Measurements from ENCODE around the gene ITLN2.
"Not testable (repeated sequence)": the region's sequence is repeated elsewhere in the genome, so short reads cannot be mapped to it uniquely, and the experiment has no call there.

Gene ITLN2

GRCh38 chr1:160954158-160955104 lies at the start of gene ITLN2:
TSS of gene ITLN2 (minus strand) at chr1:160954809. CDS start at chr1:160954741, 68 bp downstream.
- no peaks in the 10 kb centered on the region for H3K36me3 ChIP-seq (ENCODE audit: control insufficient read depth, insufficient read depth, low read length)
- no peak within 1 kb of the TSS for H3K4me3 ChIP-seq (ENCODE audit: low read length)
- no peaks in the 10 kb centered on the region for H3K4me1 ChIP-seq (ENCODE audit: control insufficient read depth, insufficient read depth, low read length)
- no peak within 1 kb of the TSS for H3K9ac ChIP-seq (ENCODE audit: low read length)
- H3K27ac ChIP-seq (ENCODE audit: low read depth, low read length), result no peak within 1 kb of the TSS
- no peaks in the 10 kb centered on the region for H3K27me3 ChIP-seq (ENCODE audit: control insufficient read depth, insufficient read depth, low read length)

- Histone ChIP-seq H3K27ac (ENCODE audit: low read depth, low read length) (no peak overlapping the region), H3K36me3 (ENCODE audit: control insufficient read depth, insufficient read depth, low read length) (peaks cover 19% of the 10 kb centered on the region)
These were observed 46.9 kb upstream of the ITLN2 start for GRCh38 chr1:161001525-161001924.

GRCh38 chr1:161000736-161001480 lies 46.3 kb upstream of the ITLN2 start:
- H3K27ac ChIP-seq (ENCODE audit: low read depth, low read length), result no peak overlapping the region
- H3K9ac ChIP-seq (ENCODE audit: low read length), result no peak overlapping the region
- no peaks in the 10 kb centered on the region for H3K27me3 ChIP-seq (ENCODE audit: control insufficient read depth, insufficient read depth, low read length)
- H3K4me1 ChIP-seq (ENCODE audit: control insufficient read depth, insufficient read depth, low read length), result no peaks in the 10 kb centered on the region
- H3K4me3 ChIP-seq (ENCODE audit: low read length), result no peak overlapping the region
- peaks cover 19% of the 10 kb centered on the region for H3K36me3 ChIP-seq (ENCODE audit: control insufficient read depth, insufficient read depth, low read length)

More at GRCh38 chr1:161001525-161001924, 46.9 kb upstream of the ITLN2 start:
- no peaks in the 10 kb centered on the region for H3K27me3 ChIP-seq (ENCODE audit: control insufficient read depth, insufficient read depth, low read length)
- no peaks in the 10 kb centered on the region for H3K4me1 ChIP-seq (ENCODE audit: control insufficient read depth, insufficient read depth, low read length)
- no peak overlapping the region for H3K9ac ChIP-seq (ENCODE audit: low read length)
- no peak overlapping the region for H3K4me3 ChIP-seq (ENCODE audit: low read length)

GRCh38 chr1:160999376-160999775 lies 44.8 kb upstream of the ITLN2 start:
- Histone ChIP-seq H3K36me3 (ENCODE audit: control insufficient read depth, insufficient read depth, low read length) (peaks cover 19% of the 10 kb centered on the region), H3K27ac (ENCODE audit: low read depth, low read length) (no peak overlapping the region), H3K9ac (ENCODE audit: low read length) (no peak overlapping the region), H3K4me1 (ENCODE audit: control insufficient read depth, insufficient read depth, low read length) (no peaks in the 10 kb centered on the region), H3K27me3 (ENCODE audit: control insufficient read depth, insufficient read depth, low read length) (no peaks in the 10 kb centered on the region), H3K4me3 (ENCODE audit: low read length) (no peak overlapping the region)

- no peaks in the 10 kb centered on the region for H3K27me3 ChIP-seq (ENCODE audit: control insufficient read depth, insufficient read depth, low read length)
- no peak overlapping the region for H3K4me3 ChIP-seq (ENCODE audit: low read length)
- H3K4me1 ChIP-seq (ENCODE audit: control insufficient read depth, insufficient read depth, low read length), result no peaks in the 10 kb centered on the region
- H3K36me3 ChIP-seq (ENCODE audit: control insufficient read depth, insufficient read depth, low read length), result peaks cover 19% of the 10 kb centered on the region
- H3K27ac ChIP-seq (ENCODE audit: low read depth, low read length), result no peak overlapping the region
- no peak overlapping the region for H3K9ac ChIP-seq (ENCODE audit: low read length)
These were observed 42.9 kb upstream of the ITLN2 start for GRCh38 chr1:160997323-160998038.

GRCh38 chr1:160996178-160996577 lies 41.6 kb upstream of the ITLN2 start:
- no peaks in the 10 kb centered on the region for H3K4me1 ChIP-seq (ENCODE audit: control insufficient read depth, insufficient read depth, low read length)
- H3K36me3 ChIP-seq (ENCODE audit: control insufficient read depth, insufficient read depth, low read length), result peaks cover 19% of the 10 kb centered on the region
- H3K4me3 ChIP-seq (ENCODE audit: low read length), result no peak overlapping the region
- H3K27ac ChIP-seq (ENCODE audit: low read depth, low read length), result no peak overlapping the region
- no peaks in the 10 kb centered on the region for H3K27me3 ChIP-seq (ENCODE audit: control insufficient read depth, insufficient read depth, low read length)
- no peak overlapping the region for H3K9ac ChIP-seq (ENCODE audit: low read length)

GRCh38 chr1:160993544-160994193 lies 39.1 kb upstream of the ITLN2 start:
- peaks cover 1% of the 10 kb centered on the region for H3K36me3 ChIP-seq (ENCODE audit: control insufficient read depth, insufficient read depth, low read length)
- no peaks in the 10 kb centered on the region for H3K4me1 ChIP-seq (ENCODE audit: control insufficient read depth, insufficient read depth, low read length)
- no peak overlapping the region for H3K4me3 ChIP-seq (ENCODE audit: low read length)
- H3K27me3 ChIP-seq (ENCODE audit: control insufficient read depth, insufficient read depth, low read length), result no peaks in the 10 kb centered on the region
- H3K9ac ChIP-seq (ENCODE audit: low read length), result no peak overlapping the region
- no peak overlapping the region for H3K27ac ChIP-seq (ENCODE audit: low read depth, low read length)

- not testable (repeated sequence) for H3K4me1 ChIP-seq (ENCODE audit: control insufficient read depth, insufficient read depth, low read length); H3K27me3 ChIP-seq (ENCODE audit: control insufficient read depth, insufficient read depth, low read length); H3K27ac ChIP-seq (ENCODE audit: low read depth, low read length); H3K4me3 ChIP-seq (ENCODE audit: low read length); H3K36me3 ChIP-seq (ENCODE audit: control insufficient read depth, insufficient read depth, low read length); H3K9ac ChIP-seq (ENCODE audit: low read length)
These were observed 37.4 kb upstream of the ITLN2 start for GRCh38 chr1:160992036-160992435.

- Histone ChIP-seq H3K36me3 (ENCODE audit: control insufficient read depth, insufficient read depth, low read length) (no peaks in the 10 kb centered on the region), H3K4me1 (ENCODE audit: control insufficient read depth, insufficient read depth, low read length) (no peaks in the 10 kb centered on the region), H3K27me3 (ENCODE audit: control insufficient read depth, insufficient read depth, low read length) (no peaks in the 10 kb centered on the region), H3K4me3 (ENCODE audit: low read length) (no peak overlapping the region), H3K27ac (ENCODE audit: low read depth, low read length) (no peak overlapping the region), H3K9ac (ENCODE audit: low read length) (no peak overlapping the region)
These were observed 32.9 kb upstream of the ITLN2 start for GRCh38 chr1:160987359-160988050.

GRCh38 chr1:160985723-160986122 lies 31.1 kb upstream of the ITLN2 start:
- no peak overlapping the region for H3K9ac ChIP-seq (ENCODE audit: low read length)
- no peak overlapping the region for H3K27ac ChIP-seq (ENCODE audit: low read depth, low read length)
- H3K27me3 ChIP-seq (ENCODE audit: control insufficient read depth, insufficient read depth, low read length), result no peaks in the 10 kb centered on the region
- no peaks in the 10 kb centered on the region for H3K4me1 ChIP-seq (ENCODE audit: control insufficient read depth, insufficient read depth, low read length)
- no peaks in the 10 kb centered on the region for H3K36me3 ChIP-seq (ENCODE audit: control insufficient read depth, insufficient read depth, low read length)
- no peak overlapping the region for H3K4me3 ChIP-seq (ENCODE audit: low read length)

GRCh38 chr1:160981584-160982411 lies 27.2 kb upstream of the ITLN2 start:
- H3K4me3 ChIP-seq (ENCODE audit: low read length), result peak overlapping the region; percentile 21
- no peak overlapping the region for H3K27ac ChIP-seq (ENCODE audit: low read depth, low read length)

More at GRCh38 chr1:160981584-160982411, 27.2 kb upstream of the ITLN2 start:
- Histone ChIP-seq H3K4me1 (ENCODE audit: control insufficient read depth, insufficient read depth, low read length) (no peaks in the 10 kb centered on the region), H3K27me3 (ENCODE audit: control insufficient read depth, insufficient read depth, low read length) (no peaks in the 10 kb centered on the region), H3K9ac (ENCODE audit: low read length) (no peak overlapping the region), H3K36me3 (ENCODE audit: control insufficient read depth, insufficient read depth, low read length) (no peaks in the 10 kb centered on the region)

Measured in rectal smooth muscle tissue (tissue), 1 donor.